ENCODE results near the gene LKAAEAR1.

DNA sequence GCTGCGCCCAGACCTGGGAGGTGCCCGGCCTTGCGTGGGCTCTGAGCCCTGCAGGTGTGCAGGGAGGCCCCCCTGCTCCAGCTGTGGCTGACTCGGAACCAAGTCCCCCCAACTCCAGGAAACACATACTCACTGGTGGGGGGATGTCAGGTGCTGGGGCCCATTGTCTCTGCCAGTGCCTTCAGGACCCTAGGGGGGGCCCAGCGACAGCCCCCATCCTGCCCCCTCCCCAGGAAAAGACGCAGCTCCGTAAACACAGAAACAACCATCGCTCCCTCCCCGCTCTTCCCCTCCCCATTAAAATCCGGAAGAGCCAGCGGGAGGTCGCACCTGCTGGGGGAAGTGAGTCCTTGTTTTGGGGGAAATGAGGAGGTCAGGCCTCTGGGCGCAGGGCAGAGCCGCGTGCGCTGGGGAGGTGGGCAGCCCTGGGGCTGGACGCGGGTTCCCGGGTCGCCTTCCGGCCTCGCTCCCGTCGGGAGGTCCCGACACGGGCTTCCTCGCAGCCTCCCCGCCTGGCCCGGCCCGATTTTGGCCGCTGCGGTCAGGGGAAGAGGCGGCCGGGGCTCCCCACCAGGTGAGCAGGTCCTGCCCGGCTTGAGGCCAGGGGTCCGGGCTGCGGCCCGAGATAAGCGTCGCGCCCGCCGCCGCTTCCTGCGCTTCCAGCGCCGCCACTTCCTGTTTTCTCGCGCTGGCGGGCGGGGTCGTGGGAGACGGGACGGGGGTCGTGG, 42.0 kb downstream of the LKAAEAR1 start:
- TF ChIP-seq, protein P1, sequence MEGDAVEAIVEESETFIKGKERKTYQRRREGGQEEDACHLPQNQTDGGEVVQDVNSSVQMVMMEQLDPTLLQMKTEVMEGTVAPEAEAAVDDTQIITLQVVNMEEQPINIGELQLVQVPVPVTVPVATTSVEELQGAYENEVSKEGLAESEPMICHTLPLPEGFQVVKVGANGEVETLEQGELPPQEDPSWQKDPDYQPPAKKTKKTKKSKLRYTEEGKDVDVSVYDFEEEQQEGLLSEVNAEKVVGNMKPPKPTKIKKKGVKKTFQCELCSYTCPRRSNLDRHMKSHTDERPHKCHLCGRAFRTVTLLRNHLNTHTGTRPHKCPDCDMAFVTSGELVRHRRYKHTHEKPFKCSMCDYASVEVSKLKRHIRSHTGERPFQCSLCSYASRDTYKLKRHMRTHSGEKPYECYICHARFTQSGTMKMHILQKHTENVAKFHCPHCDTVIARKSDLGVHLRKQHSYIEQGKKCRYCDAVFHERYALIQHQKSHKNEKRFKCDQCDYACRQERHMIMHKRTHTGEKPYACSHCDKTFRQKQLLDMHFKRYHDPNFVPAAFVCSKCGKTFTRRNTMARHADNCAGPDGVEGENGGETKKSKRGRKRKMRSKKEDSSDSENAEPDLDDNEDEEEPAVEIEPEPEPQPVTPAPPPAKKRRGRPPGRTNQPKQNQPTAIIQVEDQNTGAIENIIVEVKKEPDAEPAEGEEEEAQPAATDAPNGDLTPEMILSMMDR (conservative IDR thresholded peaks at IDR 0.05; ENCODE audit: low read length), result no peak
- TF ChIP-seq EZH2phosphoT487 (IDR thresholded peaks at IDR 0.05; ENCODE audit: borderline replicate concordance, low read depth, low read length), result no peak

Measured in OCI-LY7 (cell line).